Measurements from ENCODE around the gene SLX4IP.

SLX4IP gene

DNA sequence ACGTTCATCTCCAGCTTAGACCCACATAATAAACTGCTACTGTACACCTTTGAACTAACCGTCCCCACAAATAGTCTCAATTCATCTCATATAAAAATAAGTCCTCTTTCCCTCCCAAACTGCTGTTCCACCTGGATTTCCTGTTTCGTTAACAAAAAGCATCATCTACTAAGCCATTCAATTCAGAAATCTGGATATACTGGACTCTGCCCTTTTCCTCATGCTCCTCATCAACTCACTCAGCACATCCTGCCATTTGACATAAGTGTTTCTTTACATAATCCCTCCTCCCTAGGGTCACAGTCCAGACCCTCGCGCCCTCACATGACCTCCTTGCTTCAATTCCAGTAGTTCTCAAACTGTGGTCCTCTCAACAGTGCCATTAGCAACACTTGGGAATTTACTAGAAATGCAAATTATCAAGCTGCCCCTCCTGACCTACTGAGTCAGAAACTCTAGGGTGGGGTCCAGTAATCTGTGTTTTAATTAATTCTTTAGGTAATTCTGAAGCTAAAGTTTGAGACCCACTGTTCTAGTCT is 5.6 kb upstream of the SLX4IP start:
- DNase-seq, result no peak

DNA sequence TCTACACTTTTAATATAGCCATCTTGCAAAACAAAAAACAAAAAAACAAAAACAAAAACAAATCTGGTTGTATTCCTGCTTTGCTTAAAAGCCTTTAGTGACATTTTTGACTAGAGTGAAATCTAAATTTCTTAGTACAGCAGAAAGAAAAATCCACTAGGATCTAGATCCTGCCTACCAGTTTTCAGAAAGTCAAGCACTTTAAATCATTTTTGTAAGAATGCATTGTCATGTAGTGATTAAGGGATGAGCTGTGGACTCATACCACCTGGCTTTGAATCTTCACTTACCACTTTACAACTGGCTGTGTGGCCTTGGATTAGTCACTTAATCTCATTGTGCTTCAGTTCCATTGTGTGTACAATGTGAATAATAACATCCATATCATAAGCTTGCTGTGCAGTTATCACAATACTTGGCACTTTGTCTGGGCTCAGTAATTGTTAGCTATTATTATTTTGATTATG is 5.1 kb upstream of the SLX4IP start:
- DNase-seq, result no peak

DNA sequence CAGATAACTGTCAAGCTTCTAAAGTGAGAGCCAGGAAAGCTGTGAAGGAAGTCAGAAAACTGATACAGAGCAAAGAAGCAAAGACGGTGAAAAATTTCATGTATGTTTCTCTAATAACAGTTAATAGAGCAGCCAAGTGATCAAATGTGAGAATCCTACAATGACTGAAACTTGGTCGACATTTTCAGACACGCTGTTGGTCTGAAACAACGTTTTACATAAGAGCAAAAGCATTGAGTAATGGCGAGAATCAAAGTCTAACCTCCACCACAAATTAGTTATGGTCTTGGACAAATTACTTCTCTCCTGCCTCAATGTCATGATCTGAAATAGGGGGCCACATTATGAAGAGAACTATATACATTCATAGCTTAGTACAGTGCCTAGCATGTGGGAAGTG is 4.4 kb upstream of the SLX4IP start:
- no peak for DNase-seq

DNA sequence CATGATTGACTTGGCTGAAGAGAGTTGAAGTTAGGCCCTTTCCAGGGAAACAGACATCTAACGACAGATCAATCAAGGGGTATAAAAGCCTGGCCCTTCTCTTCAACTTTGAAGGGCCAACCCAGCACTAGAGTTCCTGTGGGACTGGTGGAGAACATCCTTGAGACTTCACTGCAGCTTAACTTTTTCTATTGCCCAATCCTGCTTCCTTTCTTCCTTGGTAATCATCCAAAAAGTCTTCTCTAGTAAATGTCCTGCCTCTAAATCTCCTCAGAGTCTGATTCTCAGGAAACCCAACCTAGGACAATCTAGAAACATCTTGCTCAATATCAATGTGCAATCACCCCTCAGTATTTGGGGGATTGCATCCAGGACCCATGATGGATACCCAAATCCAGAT is 3.0 kb upstream of the SLX4IP start:
- DNase-seq, result no peak

DNA sequence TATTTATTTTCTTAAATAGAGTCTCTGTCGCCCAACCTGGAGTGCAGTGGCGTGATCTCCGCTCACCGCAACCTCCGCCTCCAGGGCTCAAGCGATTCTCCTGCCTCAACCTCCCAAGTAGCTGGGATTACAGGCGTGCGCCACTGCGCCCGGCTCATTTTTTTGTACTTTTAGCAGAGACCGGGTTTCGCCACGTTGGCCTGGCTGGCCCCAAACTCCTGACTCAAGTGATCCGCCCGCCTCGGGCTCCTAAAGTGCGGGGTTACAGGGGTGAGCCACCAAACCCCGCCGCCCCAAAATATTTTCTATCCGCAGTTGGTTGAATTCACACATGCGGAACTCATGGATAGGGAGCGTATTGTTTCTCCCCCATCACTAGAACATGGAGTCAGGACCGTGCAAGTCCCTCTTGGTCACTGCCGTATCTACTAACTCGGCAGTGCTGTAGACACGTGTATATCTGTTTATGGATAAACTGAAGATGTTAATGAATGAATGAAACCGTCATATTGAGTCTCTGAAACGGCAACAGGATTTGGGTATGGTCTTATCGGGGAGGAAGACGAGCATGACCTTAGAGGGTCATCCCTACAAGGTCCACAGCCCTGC is 2.0 kb upstream of the SLX4IP start:
- DNase-seq, result no peak

DNA sequence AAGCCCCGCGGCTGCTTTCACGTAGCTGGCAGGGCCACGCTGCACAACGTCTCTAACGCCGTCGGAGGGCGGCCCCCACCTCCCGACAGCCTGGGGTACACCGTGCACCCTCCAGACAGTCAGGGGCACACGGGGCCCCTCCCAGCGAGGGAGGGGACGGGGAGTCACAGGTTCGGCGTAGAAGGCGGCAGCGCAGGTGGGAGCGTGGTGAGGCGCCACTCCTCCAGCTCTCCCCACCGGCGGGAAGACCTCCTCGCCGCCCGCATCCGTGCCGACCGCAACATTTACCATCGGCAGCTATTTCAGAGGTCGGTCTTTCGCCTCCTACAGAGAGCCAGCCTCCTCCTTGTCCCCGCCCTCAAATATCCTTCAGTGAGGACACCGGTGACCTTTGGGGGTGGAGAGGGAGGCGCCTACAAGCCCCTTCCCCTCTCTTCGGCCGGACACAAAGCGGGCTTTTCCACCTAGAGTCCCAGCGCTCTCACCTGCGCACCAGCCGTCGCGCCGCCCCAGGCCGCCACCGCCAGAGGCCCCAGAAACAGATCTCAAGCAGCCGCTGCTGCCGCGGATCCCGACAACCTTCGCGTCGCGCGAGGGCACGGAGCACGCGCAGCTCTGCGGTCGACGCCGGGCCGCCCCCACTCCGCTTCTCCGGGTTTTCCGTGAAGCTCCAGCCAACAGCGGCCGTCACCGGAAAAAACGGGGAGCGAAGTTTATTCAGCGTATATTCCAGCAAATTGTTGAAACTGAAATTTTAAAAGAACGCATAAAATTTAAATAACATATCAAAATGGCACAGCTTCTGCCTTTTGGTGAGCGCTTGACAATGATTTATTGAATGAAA is 1.3 kb upstream of the SLX4IP start, which contains the start of gene MKKS:
Gene MKKS (minus strand): TSS at position 600 of the 844 bp plus-strand sequence. CDS start 20,708 bp downstream, outside the sequence.
- DNase-seq, result peak; percentile 92

DNA sequence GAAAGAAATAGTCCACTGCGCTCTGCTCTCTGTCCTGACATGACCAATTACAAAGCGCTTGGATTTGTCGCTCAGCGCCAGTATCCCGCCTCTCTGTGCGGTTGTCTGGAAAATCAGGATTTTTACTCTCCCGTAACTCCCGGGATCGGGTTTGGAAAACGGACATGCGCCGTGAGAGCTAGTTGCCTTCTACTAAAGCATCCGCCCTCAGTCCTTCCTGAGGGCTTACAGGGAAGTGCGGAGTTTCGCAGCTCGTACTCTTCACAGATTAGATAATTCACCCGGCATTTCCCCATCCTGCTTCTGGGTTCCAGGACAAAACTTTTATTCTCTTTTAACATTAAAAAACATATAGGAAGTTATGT is 656 bp upstream of the SLX4IP start:
- peak; percentile 98 for DNase-seq

DNA sequence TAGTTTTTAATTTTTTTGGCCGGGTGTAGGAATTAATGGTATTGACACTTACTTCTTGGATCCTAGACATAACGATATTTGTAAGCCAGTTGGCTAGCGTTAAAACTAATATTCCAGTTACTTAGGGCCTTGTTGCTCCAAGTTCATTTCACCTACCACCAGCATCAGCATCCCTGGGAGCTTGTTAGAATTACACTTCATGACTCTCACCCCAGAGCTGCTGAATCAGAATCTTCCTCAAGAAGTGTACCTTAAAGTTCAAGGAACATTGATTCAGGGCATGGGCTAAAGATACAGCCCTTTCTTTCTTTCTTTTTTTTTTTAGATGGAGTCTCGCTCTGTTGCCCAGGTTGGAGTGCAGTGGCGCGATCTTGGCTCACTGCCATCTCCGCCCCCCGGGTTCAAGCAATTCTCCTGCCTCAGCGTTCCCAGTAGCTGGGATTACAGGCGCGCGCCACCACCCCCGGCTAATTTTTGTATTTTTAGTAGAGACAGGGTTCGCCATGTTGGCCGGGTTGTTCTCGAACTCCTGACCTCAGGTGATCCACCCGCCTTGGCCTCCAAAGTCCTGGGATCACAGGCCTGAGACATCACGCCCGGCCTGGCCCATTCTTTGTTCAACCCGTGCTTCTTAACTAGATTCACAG is 1.1 kb downstream of the SLX4IP start:
- no peak for DNase-seq

DNA sequence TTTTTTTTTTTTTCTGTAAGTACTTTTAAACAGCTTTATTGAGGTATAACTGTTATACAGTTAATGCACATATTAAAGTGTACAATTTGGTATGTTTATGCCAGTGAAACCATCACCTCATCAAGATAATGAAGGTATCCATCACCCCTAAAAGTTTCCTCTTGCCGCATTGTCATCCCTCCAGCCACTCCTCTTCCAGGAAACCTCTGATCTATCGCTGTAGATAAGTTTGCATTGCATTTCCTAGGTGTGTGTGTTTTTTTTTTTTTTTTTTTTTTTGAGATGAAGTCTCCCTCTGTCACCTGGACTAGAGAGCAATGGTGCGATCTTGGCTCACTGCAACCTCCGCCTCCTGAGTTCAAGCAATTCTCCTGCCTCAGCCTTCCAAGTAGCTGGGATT is 3.1 kb downstream of the SLX4IP start:
- DNase-seq, result no peak

DNA sequence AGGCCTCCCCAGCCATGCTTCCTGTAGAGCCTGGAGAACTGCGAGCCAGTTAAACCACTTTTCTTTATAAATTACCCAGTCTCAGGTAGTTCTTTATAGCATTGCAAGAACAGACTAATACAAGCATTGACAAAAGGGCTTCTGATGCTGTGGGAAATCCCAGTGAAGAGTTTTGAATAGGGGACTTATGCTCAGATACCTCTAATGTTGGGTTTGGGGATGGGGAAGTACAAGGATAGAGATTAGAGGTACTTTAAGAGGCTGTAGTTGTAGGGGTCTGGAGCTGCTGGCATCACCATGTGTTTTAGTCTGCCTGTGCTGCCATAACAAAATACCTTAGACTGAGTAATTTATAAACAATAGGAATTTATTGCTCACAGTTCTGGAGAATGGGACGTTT is 8.8 kb downstream of the SLX4IP start:
- DNase-seq, result no peak

DNA sequence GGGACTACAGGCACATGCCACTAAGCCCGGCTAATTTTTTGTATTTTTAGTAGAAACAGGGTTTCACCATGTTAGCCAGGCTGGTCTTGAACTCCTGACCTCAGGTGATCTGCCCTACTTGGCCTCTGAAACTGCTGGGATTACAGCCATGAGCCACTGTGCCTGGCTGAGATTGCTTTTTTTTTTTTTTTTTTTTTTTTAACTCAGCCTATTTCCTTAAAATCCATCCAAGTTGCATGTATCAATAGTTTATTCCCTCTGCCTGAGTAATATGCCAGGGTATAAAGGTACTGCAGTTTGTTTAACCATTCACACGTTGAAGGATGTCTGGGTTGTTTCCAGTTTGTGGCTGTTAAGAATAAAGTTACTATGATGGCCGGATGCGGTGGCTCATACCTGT is 10.7 kb downstream of the SLX4IP start:
- no peak for DNase-seq

DNA sequence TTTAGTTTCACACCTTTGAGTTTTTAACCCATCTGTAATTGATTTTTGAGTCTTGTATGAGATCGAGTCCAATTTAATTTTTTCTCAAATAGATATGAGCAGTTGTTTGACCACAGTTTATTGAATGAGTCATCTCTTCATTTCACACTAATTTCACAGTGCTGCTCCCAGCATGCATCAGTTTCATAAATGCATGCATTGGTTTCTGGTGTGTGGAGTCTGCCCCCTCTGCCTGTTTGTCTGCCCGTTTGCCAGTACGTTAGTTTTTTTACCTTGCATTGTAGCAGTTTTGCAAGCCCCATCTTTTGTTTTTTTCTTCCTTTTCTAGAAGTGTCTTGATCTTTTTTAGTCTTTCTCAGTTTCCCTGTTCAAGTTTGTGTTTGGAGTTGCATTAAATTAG is 11.9 kb downstream of the SLX4IP start:
- peak; percentile 93 for DNase-seq

DNA sequence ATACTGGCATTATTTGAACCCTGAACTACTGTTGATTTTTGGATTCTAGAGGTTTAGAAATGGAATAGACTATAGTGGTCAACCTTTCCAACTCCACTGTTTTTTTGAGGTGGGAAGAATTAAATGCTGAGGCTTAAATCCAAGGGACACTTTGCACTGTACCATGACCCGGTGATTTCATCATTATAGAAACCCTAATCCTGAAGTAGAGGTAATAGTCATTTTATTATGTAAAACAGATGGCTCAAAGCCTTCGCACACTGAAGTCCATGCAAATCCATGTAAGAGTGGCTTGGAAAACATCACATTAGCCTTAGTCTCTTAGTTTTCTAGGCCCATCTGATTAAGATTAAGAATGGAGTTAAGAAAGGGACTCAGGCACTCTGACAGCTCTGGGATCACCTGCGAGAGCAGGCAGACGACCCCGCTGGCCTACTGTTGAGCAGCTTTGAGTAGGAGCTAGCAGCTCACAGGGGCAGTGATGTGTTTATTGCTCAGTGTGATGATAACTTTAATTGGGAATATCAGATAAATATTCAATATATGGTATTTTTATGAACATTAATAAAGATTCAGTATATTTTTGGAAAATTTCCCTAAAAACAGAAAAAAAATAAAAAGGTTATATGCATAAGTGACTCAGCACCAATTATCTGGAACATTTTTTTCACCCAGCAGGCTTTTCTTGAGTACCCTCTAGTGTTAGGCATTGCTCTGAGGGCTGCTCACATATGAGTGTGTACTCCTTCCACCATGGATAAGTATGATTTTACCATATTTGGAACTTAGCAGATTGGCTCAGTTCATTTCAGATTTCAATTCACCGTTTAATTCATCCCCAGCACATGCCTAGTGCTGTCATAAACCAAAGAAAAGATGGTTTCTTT is 13.4 kb downstream of the SLX4IP start:
- peak; percentile 58 for DNase-seq

DNA sequence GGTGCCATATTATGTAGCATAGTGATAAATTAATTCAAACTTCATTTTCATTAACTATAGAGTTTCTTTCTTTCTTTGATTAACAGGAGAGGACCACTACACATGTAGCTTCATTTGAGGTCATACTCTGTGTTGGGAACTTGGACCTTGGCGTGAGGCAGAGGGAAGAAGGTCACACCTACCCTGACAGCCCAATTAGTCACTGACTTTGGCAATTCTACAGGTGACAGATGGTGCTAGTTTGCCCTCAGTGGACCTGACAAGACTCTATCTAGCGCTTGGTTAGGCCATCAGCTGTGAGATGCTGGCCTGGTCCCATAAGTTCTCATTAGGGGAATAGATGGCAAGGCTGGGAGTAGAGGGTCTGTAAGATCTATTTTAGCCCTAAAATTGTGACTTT is 14.2 kb downstream of the SLX4IP start:
- no peak for DNase-seq

DNA sequence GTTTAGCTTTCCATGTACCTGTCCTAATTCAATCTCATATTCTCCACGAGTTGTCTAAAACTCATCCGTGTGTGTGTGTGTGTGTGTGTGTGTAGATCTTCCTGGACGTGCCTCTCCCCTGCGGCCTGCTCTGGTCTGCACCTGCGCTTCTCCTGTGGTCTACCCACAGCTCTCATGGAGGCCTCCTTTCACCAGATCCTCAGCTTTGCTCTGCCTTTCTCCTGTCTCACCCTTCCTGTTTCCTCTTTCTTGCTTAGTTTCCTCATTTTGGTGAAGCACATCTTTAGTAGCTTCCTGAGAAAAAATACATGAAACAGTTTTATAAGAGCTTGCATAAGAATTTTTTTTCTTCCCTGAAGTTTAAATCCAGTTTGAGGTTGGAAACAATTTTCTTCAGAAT is 18.1 kb downstream of the SLX4IP start:
- peak; percentile 84 for DNase-seq

DNA sequence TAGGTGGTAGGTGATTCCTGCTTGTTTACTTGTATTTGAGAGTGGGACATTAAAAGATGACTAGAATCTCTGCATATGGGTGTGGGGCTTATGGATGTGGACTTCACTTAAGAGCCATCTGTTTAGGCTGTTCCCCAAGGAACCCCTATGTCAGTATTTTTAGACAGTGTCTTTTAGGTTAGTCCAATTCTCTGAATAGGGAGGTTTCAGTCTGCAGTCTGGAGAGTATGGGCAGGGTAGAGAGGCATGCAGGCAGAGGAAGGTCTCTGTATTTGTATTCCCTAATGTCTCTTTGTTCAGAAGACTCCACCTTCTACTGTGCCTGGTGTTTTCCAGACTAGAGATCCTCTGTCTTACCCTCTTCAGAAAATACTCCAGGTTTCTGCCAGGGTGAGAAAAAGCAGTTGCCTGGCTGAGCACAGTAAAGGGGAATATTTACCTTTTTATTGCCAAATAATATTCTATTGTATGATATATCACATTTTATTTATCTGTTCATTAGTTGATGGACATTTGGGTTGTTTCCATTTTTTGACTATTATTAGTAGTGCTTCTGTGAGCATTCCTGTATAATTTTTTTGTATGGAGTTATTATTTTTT is 19.1 kb downstream of the SLX4IP start:
- DNase-seq, result no peak

DNA sequence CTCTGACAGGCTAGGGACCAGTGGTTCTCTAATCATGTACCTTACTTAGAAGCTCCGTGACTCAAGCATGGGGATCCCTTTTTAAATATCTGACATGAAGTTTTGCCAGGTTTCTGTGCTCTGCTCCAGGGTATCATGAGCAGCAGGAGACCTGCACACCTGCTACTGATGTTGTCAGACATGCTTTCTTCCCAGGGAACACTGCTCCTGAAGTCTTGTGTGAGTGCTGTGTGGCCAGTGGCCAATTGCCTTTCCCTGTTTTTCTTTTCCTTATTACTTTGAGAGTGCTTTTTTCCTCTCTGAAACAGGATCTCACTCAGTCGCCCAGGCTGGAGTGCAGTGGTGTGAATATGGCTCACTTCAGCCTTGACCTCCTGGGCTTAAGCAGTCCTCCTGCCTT is 26.4 kb downstream of the SLX4IP start:
- no peak for DNase-seq

DNA sequence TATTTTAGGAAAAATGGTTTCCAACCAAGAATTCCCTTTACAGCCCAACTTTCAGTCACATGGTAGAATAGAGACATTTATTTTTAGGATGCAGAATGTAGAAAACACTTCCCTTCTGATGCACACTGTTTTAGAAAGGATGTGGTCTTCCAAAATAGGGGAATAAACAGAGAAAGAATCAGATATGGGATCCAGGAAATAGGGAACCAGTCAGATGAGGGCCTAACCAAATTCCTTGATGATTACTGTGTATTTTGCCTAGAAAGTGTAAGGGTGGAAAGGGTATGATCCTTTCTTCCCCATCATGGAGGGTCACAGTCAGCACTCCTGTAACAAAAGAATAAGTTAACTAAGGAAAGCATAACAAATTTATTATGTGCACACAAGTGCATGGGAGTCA is 27.4 kb downstream of the SLX4IP start:
- DNase-seq, result no peak

DNA sequence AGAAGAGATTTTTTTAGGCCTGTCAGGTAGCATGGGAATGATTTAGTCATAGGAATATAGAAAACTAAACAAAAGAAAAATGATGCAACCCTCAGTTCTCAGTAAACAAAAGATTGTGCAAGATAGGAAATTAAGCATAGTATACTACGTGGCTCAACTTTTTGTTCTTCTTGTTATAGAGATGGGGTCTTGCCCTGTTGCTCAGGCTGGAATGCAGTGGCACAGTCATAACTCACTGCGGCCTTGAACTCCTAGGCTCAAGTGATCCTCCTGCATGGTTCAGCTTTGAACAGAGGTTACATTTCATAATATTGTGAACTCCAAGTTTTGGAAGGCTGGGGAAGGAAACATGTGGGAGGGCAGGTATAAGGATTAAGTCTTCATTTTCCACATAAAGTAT is 28.5 kb downstream of the SLX4IP start:
- no peak for DNase-seq

DNA sequence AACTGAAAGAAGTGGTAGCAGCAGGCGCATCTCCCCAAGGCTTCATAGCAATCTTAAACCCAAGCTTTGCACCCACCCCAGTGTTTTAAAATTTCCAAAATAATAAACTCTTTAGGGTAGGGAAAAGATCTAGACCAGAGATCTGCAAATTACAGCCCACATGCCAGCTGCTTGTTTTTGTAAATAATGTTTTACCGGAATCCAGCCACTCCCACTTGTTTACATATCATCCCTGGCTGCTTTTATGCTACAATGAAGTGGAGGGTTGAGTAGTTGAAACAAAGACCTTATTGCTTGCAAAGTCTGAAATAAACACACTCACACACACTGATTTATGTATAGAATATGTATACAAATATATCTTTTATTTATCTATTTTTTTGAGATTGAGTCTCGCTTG is 30.0 kb downstream of the SLX4IP start:
- no peak for DNase-seq

DNA sequence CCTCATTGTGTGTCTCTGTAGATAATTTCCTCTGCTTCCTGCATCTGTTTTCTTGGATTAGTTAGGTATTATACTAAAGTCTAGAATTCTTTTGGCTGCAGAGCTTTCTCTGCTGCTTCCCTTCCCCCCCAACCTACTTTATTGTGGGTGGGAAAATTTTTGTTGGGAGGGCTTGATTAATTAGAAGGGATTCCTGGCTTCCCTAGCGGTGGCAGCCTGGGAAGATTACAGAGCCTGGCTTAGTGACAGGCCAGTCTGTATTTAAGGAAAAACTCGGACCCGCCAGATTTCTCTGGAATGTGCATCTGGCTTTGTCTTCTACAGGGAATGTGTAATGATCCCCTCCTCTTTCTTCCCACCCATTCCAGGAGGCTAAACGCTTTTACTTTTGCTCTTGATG is 31.2 kb downstream of the SLX4IP start:
- no peak for DNase-seq

DNA sequence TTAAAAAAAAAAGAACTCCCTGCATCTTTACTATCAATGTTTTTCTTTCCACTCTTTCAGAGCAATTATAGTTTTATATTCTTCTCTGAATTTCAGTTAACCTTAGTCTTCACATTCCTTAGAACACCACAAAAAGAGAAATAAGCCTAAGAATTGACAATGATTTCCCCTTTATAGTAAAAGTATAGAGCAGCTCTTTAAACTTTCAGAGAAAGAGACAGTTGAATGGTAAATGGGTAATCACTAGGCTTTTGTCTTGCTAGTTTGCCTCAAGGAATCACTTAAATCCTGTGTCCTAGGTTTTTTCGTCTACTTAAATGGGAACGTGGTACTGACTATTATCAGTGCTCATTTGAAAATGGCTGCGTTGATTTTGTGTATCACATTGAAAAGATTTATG is 31.8 kb downstream of the SLX4IP start:
- no peak for DNase-seq
